Astrocyte of the cerebellum (primary cell): ENCODE data around the gene CUL4A.

Source experiments
- DNase-seq: peaks from one replicate; pipeline ENCODE4 v3.0.0-alpha.2; 2011; ENCODE audit warnings: low read depth
- H3K4me3 ChIP-seq: 2 replicates; pipeline ENCODE4 v1.5.1; 2011; ENCODE audit warnings: mild to moderate bottlenecking, low read depth, low read length, moderate library complexity
- in situ Hi-C: cut with HindIII; loops from 2 replicates; pipeline ENCODE4 v1.10.0; 2017; ENCODE audit warnings: low sequenced_read_pairs
- TF ChIP-seq, protein P1 (sequence below): IDR thresholded peaks from 2 replicates; pipeline ENCODE4 v1.5.1; 2012; ENCODE audit warnings: low read length, low read depth, moderate library complexity, mild to moderate bottlenecking; ENCODE audit errors: missing control alignments

The CUL4A gene

DNA sequence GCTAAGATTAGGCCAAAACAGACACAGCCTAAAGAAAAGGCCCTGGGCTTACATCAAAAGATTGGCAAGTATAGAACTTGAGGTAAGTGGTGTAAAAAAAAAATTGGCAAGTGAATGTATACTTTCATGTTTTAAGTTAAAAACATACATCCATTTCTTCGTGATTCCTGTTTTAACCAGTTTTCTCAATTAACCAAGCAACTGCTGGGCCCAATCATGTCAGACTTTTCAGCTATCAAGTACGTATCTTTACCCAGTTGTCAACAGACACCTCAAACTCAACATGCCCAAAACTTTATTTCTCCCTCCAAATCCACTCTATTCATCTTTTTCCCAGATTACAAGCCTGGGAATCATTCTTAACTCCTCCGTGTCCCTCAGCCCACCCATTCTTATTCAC is 2.0 kb upstream of the CUL4A start:
- in situ Hi-C loops, result no loop called here
- no peak for DNase-seq
- TF ChIP-seq, protein P1, sequence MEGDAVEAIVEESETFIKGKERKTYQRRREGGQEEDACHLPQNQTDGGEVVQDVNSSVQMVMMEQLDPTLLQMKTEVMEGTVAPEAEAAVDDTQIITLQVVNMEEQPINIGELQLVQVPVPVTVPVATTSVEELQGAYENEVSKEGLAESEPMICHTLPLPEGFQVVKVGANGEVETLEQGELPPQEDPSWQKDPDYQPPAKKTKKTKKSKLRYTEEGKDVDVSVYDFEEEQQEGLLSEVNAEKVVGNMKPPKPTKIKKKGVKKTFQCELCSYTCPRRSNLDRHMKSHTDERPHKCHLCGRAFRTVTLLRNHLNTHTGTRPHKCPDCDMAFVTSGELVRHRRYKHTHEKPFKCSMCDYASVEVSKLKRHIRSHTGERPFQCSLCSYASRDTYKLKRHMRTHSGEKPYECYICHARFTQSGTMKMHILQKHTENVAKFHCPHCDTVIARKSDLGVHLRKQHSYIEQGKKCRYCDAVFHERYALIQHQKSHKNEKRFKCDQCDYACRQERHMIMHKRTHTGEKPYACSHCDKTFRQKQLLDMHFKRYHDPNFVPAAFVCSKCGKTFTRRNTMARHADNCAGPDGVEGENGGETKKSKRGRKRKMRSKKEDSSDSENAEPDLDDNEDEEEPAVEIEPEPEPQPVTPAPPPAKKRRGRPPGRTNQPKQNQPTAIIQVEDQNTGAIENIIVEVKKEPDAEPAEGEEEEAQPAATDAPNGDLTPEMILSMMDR, result no peak
- H3K4me3 ChIP-seq, result peak overlapping the region; percentile 92

DNA sequence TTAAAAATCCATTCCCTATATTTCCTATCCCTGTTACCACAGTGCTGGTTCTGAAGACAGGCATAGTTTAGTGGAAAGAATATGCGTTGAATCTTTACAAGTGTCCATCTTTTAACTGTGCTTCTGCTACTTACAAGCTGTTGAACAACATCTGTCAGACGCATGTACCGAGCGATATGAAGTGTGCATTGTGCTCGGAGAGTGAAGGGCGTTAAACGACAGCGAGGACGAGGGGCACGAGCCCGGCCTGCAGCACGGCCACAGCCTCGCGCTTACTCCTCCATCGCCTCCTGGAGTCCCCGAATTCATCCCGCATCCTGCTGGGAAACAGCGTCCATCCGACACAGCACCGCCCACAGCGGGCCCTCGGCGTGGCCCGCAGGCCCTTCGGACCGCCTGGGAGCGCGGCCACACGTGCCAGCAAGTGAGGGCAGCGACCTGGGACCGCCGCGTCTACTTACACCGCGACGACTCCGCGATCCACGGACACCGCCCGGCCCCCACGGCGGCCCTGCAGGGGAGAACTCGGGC is 1.5 kb upstream of the CUL4A start:
- no peak for DNase-seq
- H3K4me3 ChIP-seq, result peak overlapping the region; percentile 92
- in situ Hi-C loops, result no loop called here
- TF ChIP-seq, protein P1, result no peak

- in situ Hi-C loops, result no loop called here
- peak; percentile 67 for DNase-seq
- TF ChIP-seq, protein P1, result no peak
- H3K4me3 ChIP-seq, result peak within 1 kb of the TSS; percentile 92
Measured at GRCh38 chr13:113208421-113209335, 735 bp upstream of the CUL4A start, which contains the start of gene PCID2. Gene PCID2 (minus strand): TSS chr13:113208669. CDS start chr13:113208634, 35 bp downstream.

- TF ChIP-seq, protein P1, result no peak
- in situ Hi-C loops, result no loop called here
- DNase-seq, result no peak
- peak overlapping the region; percentile 92 for H3K4me3 ChIP-seq
Measured at GRCh38 chr13:113209759-113210421, 477 bp downstream of the CUL4A start.

- in situ Hi-C loops, result no loop called here
- peak overlapping the region; percentile 92 for H3K4me3 ChIP-seq
- TF ChIP-seq, protein P1, result no peak
- no peak for DNase-seq
Measured at GRCh38 chr13:113210833-113211232, 1.4 kb downstream of the CUL4A start.

GRCh38 chr13:113211774-113212173 is 2.4 kb downstream of the CUL4A start:
- TF ChIP-seq, protein P1, result no peak
- DNase-seq, result no peak
- H3K4me3 ChIP-seq, result no peak overlapping the region
- in situ Hi-C loops, result no loop called here
